Activated CD8-positive, alpha-beta T cell treated with anti-CD3 and anti-CD28 coated beads for 36 hours (primary cell): ENCODE measurements around the gene KIAA0753. TPM values are rescaled to one million over a fixed set of nuclear protein-coding genes. Genes with fewer than 3 reads are reported as not detected.
A peak's percentile ranks its signal among the peaks of the same experiment; 100 is the strongest.
"Not testable (repeated sequence)": the region's sequence is repeated elsewhere in the genome, so short reads cannot be mapped to it uniquely, and the experiment has no call there.

Experiments
- ATAC-seq: fragments of 200-7000 bp; cut with Tn5 transposase; one replicate; pipeline ENCODE4 v1.10.0; 2021; ENCODE audit warnings: mild to moderate bottlenecking, moderate library complexity
- CTCF ChIA-PET: fragments of 350-600 bp; sonication (Branson Sonifier 250); formaldehyde crosslinking; loops from one replicate; lab custom pipeline; 2021; ENCODE audit warnings: antibody characterized with exemption; lab: Charles Lee
- POLR2A ChIA-PET: fragments of 350-600 bp; sonication (Branson Sonifier 250); formaldehyde crosslinking; loops from one replicate; lab custom pipeline; 2021; ENCODE audit warnings: antibody characterized with exemption; lab: Charles Lee
- DNase-seq: peaks from one replicate; pipeline ENCODE4 v3.0.0-alpha.2; 2020
- H3K27ac Mint-ChIP-seq: one replicate; pipeline ENCODE4 v1.8.0; 2021; ENCODE audit warnings: mild to moderate bottlenecking, mixed read lengths
- H3K27me3 Mint-ChIP-seq: one replicate; pipeline ENCODE4 v1.8.0; 2021; ENCODE audit warnings: mixed read lengths
- H3K36me3 Mint-ChIP-seq: one replicate; pipeline ENCODE4 v1.8.0; 2021; ENCODE audit warnings: low read depth, mixed read lengths
- H3K4me1 Mint-ChIP-seq: one replicate; pipeline ENCODE4 v1.8.0; 2021; ENCODE audit warnings: low read depth, mixed read lengths
- H3K4me3 Mint-ChIP-seq: one replicate; pipeline ENCODE4 v1.8.0; 2021; ENCODE audit warnings: mild to moderate bottlenecking, moderate library complexity, mixed read lengths
- H3K9me3 Mint-ChIP-seq: one replicate; pipeline ENCODE4 v1.8.0; 2021; ENCODE audit warnings: mixed read lengths
- CTCF ChIP-seq: fragments of 200-600 bp; IDR thresholded peaks from one replicate; pipeline ENCODE4 v1.8.0; 2022; ENCODE audit warnings: antibody characterized with exemption, mild to moderate bottlenecking
- intact Hi-C: fragments of 100-400 bp; cut with micrococcal nuclease; formaldehyde crosslinking; loops from one replicate; pipeline ENCODE4 v1.10.0; 2022
- total RNA-seq, 2 experiments: library from RNA; stranded (reverse); gene quantifications; one replicate each; pipeline ENCODE4 v1.2.3, GENCODE V29; 2021

The KIAA0753 gene
- total RNA-seq, 2 experiments from 2014 or later, result 16.5 to 17.3 TPM

- Mint-ChIP-seq H3K36me3 (peaks cover 6% of the 10 kb centered on the region), H3K9me3 (no peaks in the 10 kb centered on the region), H3K4me3 (peak overlapping the region; percentile 13), H3K27me3 (no peaks in the 10 kb centered on the region), H3K4me1 (peaks cover 15% of the 10 kb centered on the region), H3K27ac (peak overlapping the region; percentile 42)
- ChIA-PET CTCF (no interaction called here), POLR2A (interaction anchor here (1.0 kb wide), 1 partner anchor 66 kb away, joined by 3 read pairs; no protein-coding TSS in a partner anchor)
- no peak for ATAC-seq
- DNase-seq, result no peak
- TF ChIP-seq CTCF, result no peak
- intact Hi-C loops, result no loop called here
Measured at GRCh38 chr17:6575596-6575988, 64.9 kb downstream of the KIAA0753 start.

DNA sequence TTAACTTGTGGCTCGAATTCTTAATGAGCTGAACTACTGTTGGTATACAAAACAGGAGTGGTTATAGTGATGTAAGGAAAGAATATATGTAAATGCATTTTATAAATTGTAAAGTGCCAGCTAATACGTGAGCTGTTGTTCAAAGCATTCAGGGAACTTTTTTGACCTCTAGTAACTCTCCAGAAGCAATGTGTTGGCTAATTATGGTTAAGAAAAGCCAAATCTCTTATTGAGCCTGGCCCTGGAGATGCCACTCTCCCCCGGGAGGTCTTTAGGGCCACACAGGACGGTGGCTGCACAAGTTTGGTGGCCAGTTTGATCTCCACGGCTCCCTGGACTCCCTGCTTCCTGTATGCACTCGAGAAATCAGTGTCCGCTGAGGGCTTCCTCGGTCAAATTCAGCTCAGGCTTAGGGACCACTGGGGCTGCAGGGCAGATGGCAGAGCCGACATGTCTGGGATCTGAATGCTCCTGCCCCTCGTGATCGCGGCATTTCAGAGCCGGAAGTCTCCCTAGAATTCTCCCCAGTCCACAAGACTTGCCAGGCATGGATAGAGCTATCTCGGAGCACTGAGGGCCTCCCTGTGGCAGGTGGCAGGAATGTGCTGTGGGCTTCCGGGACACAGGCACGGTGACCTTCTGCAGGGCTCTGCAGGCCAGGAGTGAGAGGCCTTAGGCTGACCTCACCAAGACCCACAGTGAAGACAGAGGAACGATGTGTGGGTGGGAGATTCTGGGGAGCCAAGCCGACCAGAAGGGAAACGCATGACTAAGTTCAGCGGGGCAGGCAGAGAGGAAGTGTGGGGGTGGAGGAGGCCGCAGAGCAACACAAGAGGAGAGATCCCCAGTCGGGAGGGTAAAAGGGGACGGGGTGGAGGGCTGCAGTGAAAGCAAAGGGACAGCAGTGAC is 65.6 kb downstream of the KIAA0753 start:
- CTCF ChIA-PET, result interaction anchor here (0.7 to 1.0 kb wide), 2 partner anchors 65 to 102 kb away, joined by 3 read pairs; no protein-coding TSS in a partner anchor
- ATAC-seq (peak; percentile 94), DNase-seq (peak; percentile 82)
- intact Hi-C loops, result no loop called here
- peaks cover 15% of the 10 kb centered on the region for H3K4me1 Mint-ChIP-seq
- no peaks in the 10 kb centered on the region for H3K9me3 Mint-ChIP-seq
- peak overlapping the region; percentile 13 for H3K4me3 Mint-ChIP-seq
- peak overlapping the region; percentile 42 for H3K27ac Mint-ChIP-seq
- TF ChIP-seq CTCF, result no peak
- H3K27me3 Mint-ChIP-seq, result no peaks in the 10 kb centered on the region
- H3K36me3 Mint-ChIP-seq, result peaks cover 6% of the 10 kb centered on the region
- POLR2A ChIA-PET, result interaction anchor here (1.0 kb wide), 1 partner anchor 67 kb away, joined by 3 read pairs; no protein-coding TSS in a partner anchor

DNA sequence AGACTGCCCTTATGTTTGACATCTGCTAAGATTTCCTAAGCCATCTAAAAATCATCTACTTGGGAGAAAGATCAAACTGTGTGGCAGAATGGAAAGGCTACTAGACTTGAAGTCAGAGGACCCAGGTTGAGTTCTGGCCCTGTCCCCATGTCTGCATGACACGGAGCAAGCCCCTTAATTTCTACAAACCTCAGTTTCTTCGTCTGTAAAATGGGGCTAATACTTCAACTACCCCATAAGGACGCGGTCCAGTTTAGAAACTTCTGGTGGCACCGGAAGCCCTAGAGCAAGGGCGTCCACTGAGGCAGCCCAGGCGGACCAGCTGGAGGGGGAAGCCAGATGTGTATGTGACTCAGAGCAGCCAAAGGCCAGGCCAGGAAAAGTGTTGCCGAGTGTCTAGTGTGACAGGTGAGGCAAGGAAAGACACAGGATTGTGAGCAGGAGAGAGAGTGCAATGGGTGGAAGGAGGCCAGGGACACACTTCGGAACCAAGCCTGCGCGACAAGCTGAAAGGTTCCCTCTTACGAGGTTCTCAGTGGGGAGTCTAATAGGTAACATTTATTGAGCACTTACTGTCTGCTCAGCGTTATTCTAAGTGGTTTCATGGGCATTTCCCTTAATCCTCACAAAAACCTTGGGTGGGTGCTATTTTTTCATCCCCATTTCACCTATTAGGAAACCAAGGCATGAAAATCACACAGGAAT is 66.4 kb downstream of the KIAA0753 start:
- intact Hi-C loops, result no loop called here
- ChIA-PET POLR2A (no interaction called here), CTCF (interaction anchor here (0.7 to 1.0 kb wide), 2 partner anchors 65 to 101 kb away, joined by 3 read pairs; no protein-coding TSS in a partner anchor)
- H3K9me3 Mint-ChIP-seq, result no peaks in the 10 kb centered on the region
- peaks cover 6% of the 10 kb centered on the region for H3K36me3 Mint-ChIP-seq
- H3K4me3 Mint-ChIP-seq, result no peak overlapping the region
- peaks cover 15% of the 10 kb centered on the region for H3K4me1 Mint-ChIP-seq
- DNase-seq (no peak), ATAC-seq (no peak)
- no peaks in the 10 kb centered on the region for H3K27me3 Mint-ChIP-seq
- TF ChIP-seq CTCF, result no peak
- H3K27ac Mint-ChIP-seq, result no peak overlapping the region

- CTCF ChIA-PET, H3K27me3 Mint-ChIP-seq, intact Hi-C loops, H3K36me3 Mint-ChIP-seq, ATAC-seq, H3K27ac Mint-ChIP-seq, POLR2A ChIA-PET, H3K9me3 Mint-ChIP-seq, H3K4me3 Mint-ChIP-seq, DNase-seq: not testable (repeated sequence)
- H3K4me1 Mint-ChIP-seq, result peaks cover 15% of the 10 kb centered on the region
Measured at GRCh38 chr17:6573495-6573894, 67.0 kb downstream of the KIAA0753 start.

DNA sequence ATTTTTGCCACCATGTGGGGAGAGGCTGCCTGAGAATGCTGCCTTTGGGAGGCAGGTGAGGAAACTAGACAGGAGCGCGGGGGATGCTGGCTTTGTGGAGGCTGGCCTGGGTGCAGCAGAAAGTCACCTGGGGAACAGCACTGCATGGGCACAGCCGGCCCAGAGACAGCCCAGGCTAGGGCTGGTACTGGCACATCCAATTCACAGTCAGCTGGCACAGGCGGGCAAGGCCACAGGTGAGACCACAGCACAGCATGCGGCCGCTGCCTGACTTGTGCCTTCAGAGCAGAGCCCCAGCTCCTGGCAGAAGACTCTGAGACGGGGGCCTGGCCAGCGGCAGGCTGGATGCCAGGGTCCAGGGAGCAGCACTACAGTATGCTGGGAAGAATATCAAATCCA is 67.5 kb downstream of the KIAA0753 start:
- ATAC-seq, result no peak
- Mint-ChIP-seq H3K27ac (no peak overlapping the region), H3K4me1 (peaks cover 15% of the 10 kb centered on the region), H3K9me3 (no peaks in the 10 kb centered on the region), H3K27me3 (peaks cover 1% of the 10 kb centered on the region), H3K4me3 (no peak overlapping the region), H3K36me3 (peaks cover 6% of the 10 kb centered on the region)
- TF ChIP-seq CTCF, result no peak
- DNase-seq, result no peak
- CTCF ChIA-PET, result no interaction called here
- POLR2A ChIA-PET, result no interaction called here
- intact Hi-C loops, result no loop called here
